ENCODE data around the gene NOM1.

The NOM1 gene

GRCh38 chr7:157017603-157018327 lies 68.3 kb downstream of the NOM1 start:
- no peak for DNase-seq

GRCh38 chr7:157018328-157018996 lies 69.0 kb downstream of the NOM1 start:
- no peak for DNase-seq

GRCh38 chr7:157018997-157019608 lies 69.6 kb downstream of the NOM1 start:
- DNase-seq = no peak

GRCh38 chr7:157019718-157020451 lies 70.4 kb downstream of the NOM1 start:
- DNase-seq = no peak

- DNase-seq = no peak
Measured at GRCh38 chr7:157020514-157021070, 71.1 kb downstream of the NOM1 start.

GRCh38 chr7:157021071-157021870 lies 71.8 kb downstream of the NOM1 start:
- no peak for DNase-seq

- no peak for DNase-seq
Measured at GRCh38 chr7:157021871-157022680, 72.6 kb downstream of the NOM1 start.

All from NCI-H2081 treated with DMSO at 0.1 percent for 48 hours (cell line).